ENCODE measurements around the gene KCNIP4. TPM values are rescaled to one million over a fixed set of nuclear protein-coding genes. Genes with fewer than 3 reads are reported as not detected.

KCNIP4 gene
- total and polyA plus RNA-seq, 2 of the 8 experiments (the other 6 are each of a cell fraction or from before 2014, with no cell fraction given): 0.06 TPM; not detected in 1

GRCh38 chr4:21209860-21210259, 738.7 kb downstream of the KCNIP4 start:
- no peak overlapping the region for H4K5ac ChIP-seq (ENCODE audit: insufficient read length, low read depth, low read length)
- no peak overlapping the region for H3K14ac ChIP-seq (ENCODE audit: insufficient read length)
- H3K18ac ChIP-seq (ENCODE audit: extremely low read depth, low read length): no peak overlapping the region
- no peak overlapping the region for H4K8ac ChIP-seq (ENCODE audit: extremely low read depth, insufficient read depth, low read length)
- H2BK12ac ChIP-seq (ENCODE audit: low read depth, low read length): no peak overlapping the region
- CTCF ChIA-PET (ENCODE audit: partially characterized antibody): interaction anchor here (0.9 to 2.1 kb wide), 3 partner anchors 24 to 298 kb away, joined by 3 to 8 read pairs (median 3); no protein-coding TSS in a partner anchor
- H4K20me1 ChIP-seq (replicated peaks in 1 of 2; ENCODE audit: control insufficient read depth in 1 of 2, insufficient read depth in 2 of 2, low read length in 2 of 2): no peaks in the 10 kb centered on the region
- no peaks in the 10 kb centered on the region for H3K4me1 ChIP-seq (replicated peaks in 1 of 4; ENCODE audit: control insufficient read depth in 3 of 4, insufficient read depth in 4 of 4, low read length in 3 of 4)
- H3K4me2 ChIP-seq (ENCODE audit: insufficient read depth in 1 of 2, low read depth in 2 of 2, low read length in 2 of 2): no peak overlapping the region
- no peak overlapping the region for H2BK5ac ChIP-seq (ENCODE audit: low read depth, low read length)
- no peak overlapping the region for H3K56ac ChIP-seq (replicated peaks; ENCODE audit: insufficient read length, low read depth, low read length)
- no peak overlapping the region for H2AK5ac ChIP-seq (ENCODE audit: low read depth, low read length)
- no peaks in the 10 kb centered on the region for H3K79me2 ChIP-seq (ENCODE audit: control insufficient read depth in 1 of 2, insufficient read depth in 2 of 2, low read length in 2 of 2)
- H2BK15ac ChIP-seq (ENCODE audit: low read length): no peak overlapping the region
- H3K23me2 ChIP-seq (ENCODE audit: low read depth, low read length): no peaks in the 10 kb centered on the region
- no peak overlapping the region for H2BK120ac ChIP-seq (replicated peaks; ENCODE audit: low read depth, low read length)
- H3K36me3 ChIP-seq (ENCODE audit: control insufficient read depth in 2 of 4, insufficient read depth in 4 of 4, low read length in 3 of 4): no peaks in the 10 kb centered on the region
- WGBS, 2 experiments (ENCODE audit: extremely low coverage in 1 of 2, insufficient coverage in 1 of 2, insufficient read length in 1 of 2, insufficient replicate concordance in 2 of 2, low coverage in 1 of 2, low lambda C conversion rate in 2 of 2, missing lambda C conversion rate in 1 of 2): 91% methylated on average over 2 of the region's 2 CpGs; no CpG with 5 or more reads in 1 of the 2 experiments
- H3K4me3 ChIP-seq (ENCODE audit: extremely low read depth in 1 of 4, insufficient read depth in 2 of 4, low read depth in 3 of 4, low read length in 4 of 4): no peak overlapping the region
- H3K9me3 ChIP-seq (ENCODE audit: insufficient read depth in 2 of 2, low read depth in 1 of 2, low read length in 1 of 2): no peaks in the 10 kb centered on the region
- no peak overlapping the region for H4K91ac ChIP-seq (replicated peaks; ENCODE audit: insufficient read length, low read length)
- H3K9ac ChIP-seq (replicated peaks in 1 of 4; ENCODE audit: extremely low read depth in 1 of 4, low read depth in 3 of 4, low read length in 3 of 4): no peak overlapping the region
- H2AFZ ChIP-seq (ENCODE audit: low read length): no peak overlapping the region
- no peak overlapping the region for H2BK20ac ChIP-seq (ENCODE audit: low read length)
- H3K27me3 ChIP-seq (replicated peaks in 1 of 4; ENCODE audit: control insufficient read depth in 3 of 4, extremely low read depth in 1 of 4, insufficient read depth in 3 of 4, low read length in 3 of 4): no peaks in the 10 kb centered on the region
- no peak overlapping the region for H3K27ac ChIP-seq (ENCODE audit: low read depth, low read length)
- DNase-seq (ENCODE audit: low read depth in 1 of 2, low spot score in 2 of 2) (no peak), FAIRE-seq (no peak)
- POLR2A ChIA-PET (ENCODE audit: partially characterized antibody): no interaction called here
- H3K79me1 ChIP-seq (ENCODE audit: low read depth, low read length): no peaks in the 10 kb centered on the region
- no peak for TF ChIP-seq ATF3 (IDR thresholded peaks at IDR 0.05; ENCODE audit: insufficient read depth, low read depth, low read length)
- TF ChIP-seq NRF1 (IDR thresholded peaks at IDR 0.05; ENCODE audit: low read depth, low read length): no peak
- TF ChIP-seq POU5F1 (IDR thresholded peaks at IDR 0.05; ENCODE audit: low read depth, low read length): no peak
- no peak for TF ChIP-seq RXRA (IDR thresholded peaks at IDR 0.05; ENCODE audit: insufficient read depth, low read depth, low read length)
- no peak for TF ChIP-seq TAF1 (IDR thresholded peaks at IDR 0.05; ENCODE audit: low read depth, low read length)
- TF ChIP-seq E2F6 (IDR thresholded peaks at IDR 0.05): no peak
- TF ChIP-seq RNF2 (IDR thresholded peaks at IDR 0.05; ENCODE audit: borderline replicate concordance, low read depth, low read length, missing control alignments, poor library complexity, severe bottlenecking): no peak
- TF ChIP-seq JUN (IDR thresholded peaks at IDR 0.05; ENCODE audit: low read depth, low read length): no peak
- H3K4ac ChIP-seq (replicated peaks; ENCODE audit: insufficient read length, low read depth, low read length): no peak overlapping the region
- no peak overlapping the region for H3K23ac ChIP-seq (ENCODE audit: insufficient read length)

Measured in H1 (cell line).